ENCODE data around the gene DKK3.

- no peak for TF ChIP-seq CTCF (IDR thresholded peaks at IDR 0.05)
- no peak for TF ChIP-seq SIN3A (IDR thresholded peaks at IDR 0.05; ENCODE audit: borderline replicate concordance, low read depth, low read length)
- no peak for TF ChIP-seq RXRA (IDR thresholded peaks at IDR 0.05; ENCODE audit: borderline replicate concordance, low read depth)
- TF ChIP-seq MAX (IDR thresholded peaks at IDR 0.05; ENCODE audit: low read depth): no peak
- TF ChIP-seq GABPA (IDR thresholded peaks at IDR 0.05; ENCODE audit: low read depth): no peak
- TF ChIP-seq GATA2 (CRISPR knock-in tag; IDR thresholded peaks at IDR 0.05): no peak
- TF ChIP-seq NRF1 (IDR thresholded peaks at IDR 0.05; ENCODE audit: low read depth, low read length): no peak
- TF ChIP-seq SMC3 (IDR thresholded peaks at IDR 0.05; ENCODE audit: low read depth, low read length): no peak
- no peak for TF ChIP-seq RFX5 (IDR thresholded peaks at IDR 0.05; ENCODE audit: low read length)
- no peak for TF ChIP-seq EP300 (IDR thresholded peaks at IDR 0.05; ENCODE audit: borderline replicate concordance in 1 of 2, low read depth in 1 of 2, low read length in 1 of 2)
- no peak for TF ChIP-seq EZH2phosphoT487 (IDR thresholded peaks at IDR 0.05; ENCODE audit: borderline replicate concordance, low read depth)
- no peak for TF ChIP-seq FOXM1 (IDR thresholded peaks at IDR 0.05; ENCODE audit: low read depth)
Measured at GRCh38 chr11:12020546-12020945, 12.1 kb upstream of the DKK3 start.
